PFSK-1 (cell line): Measurements from ENCODE around the gene NFAM1.

Source experiments
- POLR2AphosphoS5 ChIP-seq: IDR thresholded peaks from 2 replicates; pipeline ENCODE4 v1.6.1; 2012; ENCODE audit warnings: low read depth, mild to moderate bottlenecking, control low read depth, low read length, moderate library complexity
- SIN3A ChIP-seq: IDR thresholded peaks from 2 replicates; pipeline ENCODE4 v1.6.1; 2012; ENCODE audit warnings: mild to moderate bottlenecking, low read length, moderate library complexity, borderline replicate concordance; ENCODE audit not compliant: insufficient read depth
- TAF1 ChIP-seq: IDR thresholded peaks from 2 replicates; pipeline ENCODE4 v1.6.1; 2012; ENCODE audit warnings: low read length, control low read depth, borderline replicate concordance; ENCODE audit not compliant: insufficient read depth

DNA sequence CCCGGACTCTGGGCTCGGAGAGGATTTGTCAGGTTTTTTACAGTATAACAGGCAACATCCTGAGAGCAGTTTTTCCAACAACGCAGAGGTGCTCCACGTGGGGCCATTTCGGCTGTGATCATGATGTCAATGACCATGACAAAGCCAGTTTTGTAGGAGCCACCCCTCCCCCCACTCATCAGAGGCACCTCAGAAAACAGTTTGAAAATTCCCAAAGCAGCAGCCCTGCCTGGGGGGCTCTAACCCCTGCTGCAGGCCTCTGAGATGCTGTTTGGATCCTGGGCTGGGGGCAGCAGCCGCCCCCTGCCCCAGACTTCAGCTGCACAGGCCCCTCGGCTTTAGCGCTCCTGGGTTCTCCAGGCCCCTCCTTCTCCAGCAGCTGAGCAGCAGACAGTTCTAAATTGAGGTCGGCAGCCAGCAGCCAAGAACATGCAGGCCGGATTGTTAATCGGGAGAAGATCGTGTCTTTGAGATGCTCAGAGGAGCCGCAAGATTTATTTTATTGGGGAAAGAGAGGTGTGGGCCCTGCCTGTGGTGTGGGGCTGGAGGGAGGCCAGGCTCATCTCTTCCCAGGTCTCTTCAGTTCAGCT, 19.4 kb downstream of the NFAM1 start:
- TF ChIP-seq TAF1, result no peak
- no peak for TF ChIP-seq SIN3A
- TF ChIP-seq POLR2AphosphoS5, result no peak
